ENCODE measurements around the gene MPIG6B.
A peak's percentile ranks its signal among the peaks of the same experiment; 100 is the strongest.

The MPIG6B gene

GRCh38 chr6:31737991-31738979, 15.1 kb downstream of the MPIG6B start:
- DNase-seq (ENCODE audit: low read depth): peak; percentile 82

- peak; percentile 99 for DNase-seq (ENCODE audit: low read depth)
These were observed 16.6 kb downstream of the MPIG6B start, which contains the start of gene MSH5 for GRCh38 chr6:31739639-31740396. Gene MSH5, plus strand, starts transcription at chr6:31740005. Its CDS starts 462 bp downstream, at chr6:31740467.

DNA sequence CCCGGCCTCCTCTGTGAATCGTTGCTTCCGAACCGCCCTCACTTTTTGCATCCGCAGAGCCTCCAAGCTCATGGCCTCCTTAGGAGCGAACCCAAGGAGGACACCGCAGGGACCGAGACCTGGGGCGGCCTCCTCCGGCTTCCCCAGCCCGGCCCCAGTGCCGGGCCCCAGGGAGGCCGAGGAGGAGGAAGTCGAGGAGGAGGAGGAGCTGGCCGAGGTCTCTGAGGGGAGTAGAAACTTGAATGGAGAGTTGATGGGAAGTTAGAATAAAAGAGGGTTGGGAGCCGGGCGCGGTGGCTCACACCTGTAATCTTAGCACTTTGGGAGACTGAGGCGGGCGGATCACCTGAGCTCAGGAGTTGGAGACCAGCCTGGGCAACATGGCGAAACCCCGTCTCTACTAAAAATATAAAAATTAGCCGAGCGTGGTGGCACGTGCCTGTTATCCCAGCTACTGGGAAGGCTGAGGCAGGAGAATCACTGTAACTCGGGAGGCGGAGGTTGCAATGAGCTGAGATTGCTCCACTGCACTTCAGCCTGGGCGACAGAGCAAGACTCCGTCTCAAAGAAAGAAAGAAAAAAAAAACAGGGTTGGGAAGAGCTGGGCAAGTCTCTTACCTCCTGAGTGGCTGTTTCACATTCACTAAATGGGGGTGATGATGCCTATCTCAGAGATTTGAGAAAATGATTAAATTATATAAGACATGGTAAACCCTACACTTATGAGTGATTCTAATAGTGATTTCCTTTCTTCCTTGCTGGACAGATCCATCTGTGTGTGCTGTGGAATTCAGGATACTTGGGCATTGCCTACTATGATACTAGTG, 17.4 kb downstream of the MPIG6B start:
- DNase-seq (ENCODE audit: low read depth): no peak

- no peak for DNase-seq (ENCODE audit: low read depth)
These were observed 18.6 kb downstream of the MPIG6B start for GRCh38 chr6:31741815-31742214.

DNA sequence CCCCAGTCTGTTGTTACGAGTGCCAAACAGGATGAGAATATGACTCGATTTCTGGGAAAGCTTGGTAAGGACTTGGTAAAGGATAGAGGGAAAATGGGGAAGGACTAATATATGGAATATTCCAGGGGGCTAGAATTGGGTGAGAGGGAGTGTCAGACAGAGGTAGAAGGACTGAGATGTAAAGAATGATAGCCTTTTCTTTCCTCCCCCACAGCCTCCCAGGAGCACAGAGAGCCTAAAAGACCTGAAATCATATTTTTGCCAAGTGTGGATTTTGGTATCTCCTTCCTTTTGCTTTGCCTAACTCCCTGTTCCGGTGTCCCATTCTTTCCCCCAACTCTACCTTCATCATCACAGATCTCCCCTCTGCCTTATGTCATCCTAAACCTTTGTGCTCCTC, 19.7 kb downstream of the MPIG6B start:
- DNase-seq (ENCODE audit: low read depth): no peak

DNA sequence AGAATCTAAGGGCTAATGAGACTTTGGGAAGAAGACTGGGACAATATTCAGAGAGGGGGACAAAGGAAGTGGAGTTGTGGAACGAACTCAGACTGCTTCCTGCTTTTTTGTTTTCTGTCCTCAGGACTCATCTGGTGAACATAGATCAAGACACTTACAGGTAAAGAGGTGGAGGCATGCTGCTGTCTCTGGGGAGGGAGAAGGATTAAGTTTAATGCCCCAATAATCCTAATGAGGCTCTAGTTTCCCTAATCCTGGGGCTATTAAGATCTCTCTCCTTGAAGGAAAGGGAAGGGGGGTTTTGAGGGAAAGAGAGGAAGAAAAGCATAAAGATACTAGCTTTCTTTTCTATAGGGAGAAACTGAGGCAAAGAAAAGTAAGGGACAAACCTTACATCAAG, 21.2 kb downstream of the MPIG6B start:
- no peak for DNase-seq (ENCODE audit: low read depth)

DNA sequence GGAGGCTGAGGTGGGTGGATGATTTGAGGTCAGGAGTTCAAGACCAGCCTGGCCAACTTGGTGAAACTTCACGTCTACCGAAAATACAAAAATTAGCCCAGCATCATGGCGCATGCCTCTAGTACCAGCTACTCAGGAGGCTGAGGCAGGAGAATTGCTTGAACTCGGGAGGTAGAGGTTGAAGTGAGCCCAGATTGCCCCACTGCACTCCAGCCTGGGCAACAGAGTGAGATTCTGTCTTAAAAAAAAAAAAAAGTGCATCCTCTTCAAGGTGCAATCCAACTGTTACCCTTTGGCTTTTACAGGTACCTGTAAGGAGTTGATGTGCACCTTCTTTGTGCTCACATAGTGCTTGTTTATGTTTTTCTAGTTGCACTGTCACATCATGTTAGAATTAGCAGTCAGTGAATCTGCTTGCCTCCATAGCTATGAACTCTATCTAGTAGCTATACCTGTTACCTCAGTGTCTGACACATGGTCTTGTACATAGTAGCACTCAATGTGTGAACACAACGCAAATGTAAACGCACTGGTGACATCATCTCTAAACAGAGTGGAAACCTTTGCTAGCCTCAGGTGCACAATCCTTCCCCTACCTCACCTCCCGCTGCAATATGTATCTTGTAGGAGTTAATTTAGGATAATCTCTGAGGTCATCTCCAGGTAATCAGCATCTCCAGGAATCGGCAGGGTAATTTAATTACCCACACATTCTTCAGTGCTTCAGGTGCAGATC, 26.3 kb downstream of the MPIG6B start:
- no peak for DNase-seq (ENCODE audit: low read depth)

GRCh38 chr6:31750411-31751022, 27.3 kb downstream of the MPIG6B start:
- DNase-seq (ENCODE audit: low read depth): no peak

DNA sequence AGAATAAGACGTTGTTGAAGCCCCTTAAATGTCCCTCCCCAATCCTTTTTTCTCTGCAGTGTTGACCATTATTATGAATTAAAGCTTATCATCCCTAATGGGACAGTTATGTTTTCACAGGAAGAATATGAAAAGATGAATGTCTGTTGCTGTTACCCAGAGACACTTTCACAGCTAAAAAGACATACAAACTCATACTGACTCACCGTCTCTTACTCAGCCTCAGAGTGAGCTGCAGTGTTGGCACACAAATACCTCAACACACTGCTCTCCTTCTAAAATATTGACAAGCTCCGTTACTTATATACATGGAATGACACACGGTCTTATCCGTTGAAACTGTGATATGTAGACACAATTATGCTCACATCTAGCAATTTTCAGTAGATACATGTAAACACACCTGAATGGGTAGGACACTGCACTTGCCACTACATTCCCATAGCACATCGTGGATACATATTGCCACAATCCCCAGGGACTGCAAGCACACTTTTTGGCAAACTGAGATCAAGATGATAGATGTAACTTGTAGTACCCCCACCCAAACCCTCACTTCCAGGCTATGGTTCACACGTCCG, 29.7 kb downstream of the MPIG6B start:
- DNase-seq (ENCODE audit: low read depth): peak; percentile 29

DNA sequence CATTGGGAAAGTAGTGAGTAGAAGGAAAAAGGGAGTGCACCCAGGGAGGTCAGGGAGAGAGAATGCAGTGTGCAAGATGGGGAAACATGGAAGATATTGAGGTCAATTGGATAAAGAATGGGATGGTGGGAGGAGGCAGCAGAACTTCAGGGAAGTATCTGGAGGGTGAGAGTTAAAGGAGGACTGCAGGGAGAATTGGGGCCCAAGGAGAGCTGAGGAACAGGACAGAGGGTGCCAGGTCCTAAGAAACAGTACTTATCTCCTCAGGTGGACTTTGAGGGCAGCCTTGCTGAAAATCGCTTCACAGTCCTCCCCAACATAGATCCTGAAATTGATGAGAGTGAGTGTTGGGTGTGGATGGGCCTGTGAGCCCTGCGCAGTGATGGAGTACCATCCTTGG, 35.1 kb downstream of the MPIG6B start:
- DNase-seq (ENCODE audit: low read depth): no peak

GRCh38 chr6:31760790-31761189, 37.6 kb downstream of the MPIG6B start:
- DNase-seq (ENCODE audit: low read depth): no peak

DNA sequence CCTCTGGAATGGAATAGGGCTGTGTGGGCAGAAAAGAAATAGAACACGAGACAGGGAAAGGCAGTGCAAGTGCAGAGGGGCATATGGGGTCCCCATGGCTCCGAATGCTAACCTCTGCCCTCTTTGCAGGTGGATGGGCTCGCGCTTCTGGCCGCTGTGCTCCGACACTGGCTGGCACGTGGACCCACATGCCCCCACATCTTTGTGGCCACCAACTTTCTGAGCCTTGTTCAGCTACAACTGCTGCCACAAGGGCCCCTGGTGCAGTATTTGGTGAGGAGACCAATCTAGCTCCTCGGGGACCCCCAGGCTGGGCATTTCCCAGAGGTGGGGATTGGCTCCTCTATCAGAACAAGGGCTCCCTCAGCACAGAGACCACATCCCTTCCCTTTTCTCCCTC, 38.2 kb downstream of the MPIG6B start:
- DNase-seq (ENCODE audit: low read depth): no peak

GRCh38 chr6:31762356-31762755, 39.2 kb downstream of the MPIG6B start, which contains the start of gene SAPCD1:
Gene SAPCD1, plus strand, starts transcription at chr6:31762656. Its CDS starts 399 bp downstream, at chr6:31763055.
- no peak for DNase-seq (ENCODE audit: low read depth)

- no peak for DNase-seq (ENCODE audit: low read depth)
These were observed 39.9 kb downstream of the MPIG6B start for GRCh38 chr6:31762878-31763618.

DNA sequence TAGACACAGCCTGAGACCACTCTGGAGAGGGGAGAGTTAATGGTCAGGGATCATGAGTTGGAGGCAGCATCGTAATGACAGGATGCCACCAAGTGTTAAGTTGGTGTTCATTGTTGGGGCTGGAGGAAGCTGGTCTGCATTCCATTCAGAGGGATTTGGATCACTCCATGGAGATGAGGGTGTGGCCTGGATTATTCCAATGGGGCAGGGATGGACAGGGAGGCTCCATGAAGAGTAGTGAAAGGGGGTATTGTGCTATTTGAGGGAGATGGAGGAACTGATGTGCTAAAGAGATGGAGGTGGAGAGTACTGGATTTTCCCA, 40.4 kb downstream of the MPIG6B start:
- DNase-seq (ENCODE audit: low read depth): peak; percentile 45

- DNase-seq (ENCODE audit: low read depth): no peak
These were observed 41.0 kb downstream of the MPIG6B start for GRCh38 chr6:31764198-31764597.

GRCh38 chr6:31765559-31765909, 42.4 kb downstream of the MPIG6B start:
- DNase-seq (ENCODE audit: low read depth): no peak

DNA sequence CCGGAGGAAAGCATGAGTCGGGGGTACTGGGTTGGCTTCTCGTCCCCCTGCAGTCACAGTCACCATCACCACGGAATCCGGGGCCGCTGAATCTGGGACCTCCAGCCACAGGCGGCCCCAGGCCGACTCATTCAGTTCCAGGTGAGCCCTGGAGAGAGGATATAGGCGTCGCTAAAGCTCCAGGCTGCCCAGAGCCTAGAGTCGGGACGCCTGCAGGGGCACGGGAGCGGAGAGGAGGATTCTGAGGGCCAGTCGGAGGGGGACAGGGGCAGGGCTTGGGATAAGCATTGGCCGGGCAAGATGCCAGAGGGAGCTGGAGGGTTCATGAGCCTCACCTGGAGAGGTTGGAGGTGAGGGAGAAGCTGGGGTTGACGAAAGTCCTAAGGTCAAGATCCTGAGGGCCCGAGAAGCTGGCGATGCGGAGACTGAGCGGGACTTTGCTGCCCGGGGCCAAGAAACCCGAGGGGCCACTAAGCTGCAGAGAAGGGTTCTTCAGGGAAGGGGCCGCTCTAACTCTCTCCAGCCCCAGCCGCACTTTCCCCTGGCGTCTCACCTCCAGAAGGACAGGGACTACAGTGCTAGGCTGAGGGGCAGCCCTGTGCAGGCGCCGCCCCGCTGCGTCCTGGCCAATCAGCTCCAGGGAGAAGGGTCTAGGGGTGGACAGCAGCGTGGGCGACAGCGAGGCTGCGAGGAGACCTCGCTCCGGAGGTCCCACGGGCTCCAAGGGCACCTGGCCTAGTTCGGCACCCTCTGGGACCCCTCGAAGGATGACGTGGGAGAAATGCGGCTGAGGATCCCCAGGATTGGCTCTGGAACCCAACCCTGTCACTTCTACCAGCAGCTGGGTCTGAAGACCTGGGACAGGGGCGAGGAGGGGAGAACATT, 43.0 kb downstream of the MPIG6B start:
- no peak for DNase-seq (ENCODE audit: low read depth)

DNA sequence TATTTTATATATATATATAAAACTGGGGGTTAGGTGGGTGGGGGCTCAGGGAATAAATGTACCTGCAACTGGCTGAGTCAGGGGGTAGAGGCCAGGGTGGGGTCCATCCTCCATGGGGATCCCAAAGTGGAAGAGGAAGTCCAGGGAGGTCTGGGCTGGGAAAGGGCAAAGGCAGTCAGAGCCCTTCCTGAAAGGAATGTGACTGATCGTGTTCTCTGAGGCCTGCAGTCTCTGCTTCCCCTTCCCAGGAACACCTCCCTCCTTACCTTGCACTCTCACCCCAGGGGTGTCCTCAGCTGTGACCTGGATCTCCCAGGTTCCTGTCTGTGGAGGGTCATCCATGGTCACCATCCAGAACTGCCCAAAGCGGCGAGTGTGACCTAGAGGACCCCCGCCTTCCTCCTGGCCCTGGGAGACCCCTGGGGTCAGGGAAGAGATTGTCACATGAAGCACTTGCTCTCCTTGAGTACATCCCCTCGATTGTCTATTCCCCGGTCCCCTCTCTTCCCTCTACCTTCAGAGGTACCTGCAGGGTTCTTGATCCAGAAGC, 44.0 kb downstream of the MPIG6B start:
- no peak for DNase-seq (ENCODE audit: low read depth)

All from fibroblast of gingiva (primary cell).